B cell (primary cell): ENCODE data around the gene TLR10. TPM values are rescaled to one million over a fixed set of nuclear protein-coding genes. Genes with fewer than 3 reads are reported as not detected.
A peak's percentile ranks its signal among the peaks of the same experiment; 100 is the strongest.

ENCODE experiments used
- ATAC-seq: fragments of 200-7000 bp; cut with Tn5 transposase; one replicate; pipeline ENCODE4 v1.10.0; 2021; ENCODE audit warnings: low read depth, mild to moderate bottlenecking, moderate number of reproducible peaks, moderate library complexity
- CTCF ChIA-PET: fragments of 350-600 bp; sonication (Branson Sonifier 250); formaldehyde crosslinking; loops from one replicate; lab custom pipeline; 2021; ENCODE audit warnings: antibody characterized with exemption, inconsistent platforms; lab: Charles Lee
- POLR2A ChIA-PET: fragments of 350-600 bp; sonication (Branson Sonifier 250); formaldehyde crosslinking; loops from one replicate; lab custom pipeline; 2021; ENCODE audit warnings: antibody characterized with exemption; lab: Charles Lee
- DNase-seq: peaks from one replicate; pipeline ENCODE4 v3.0.0; 2013
- H2AFZ ChIP-seq: 2 replicates; pipeline ENCODE4 v1.6.1; 2012; ENCODE audit warnings: mild to moderate bottlenecking, low read depth, low read length; ENCODE audit not compliant: insufficient read depth, poor library complexity, severe bottlenecking
- H3K27ac ChIP-seq, 2 donors: 1 replicate in 1 of 2; 2 replicates in 1 of 2; pipeline ENCODE4 v1.5.1; 2012 to 2013; ENCODE audit warnings: low read length in 2 of 2, mild to moderate bottlenecking in 2 of 2, moderate library complexity in 1 of 2
- H3K27me3 ChIP-seq, 4 experiments: fragments of 200-600 bp in 1 of 4; sonication (generic) in 1 of 4; replicated peaks in 1 of 4; 1 replicate in 2 of 4; 2 replicates in 2 of 4; pipeline versions ENCODE4 v1.6.1 to v1.7.0; 2013 to 2016; ENCODE audit warnings: low read length in 3 of 4, mild to moderate bottlenecking in 2 of 4, mixed read lengths in 1 of 4, moderate library complexity in 1 of 4; ENCODE audit not compliant: insufficient read depth in 4 of 4, control insufficient read depth in 3 of 4; ENCODE audit errors: control extremely low read depth in 1 of 4
- H3K36me3 ChIP-seq, 2 experiments: replicated peaks in 1 of 2; 1 replicate in 1 of 2; 2 replicates in 1 of 2; pipeline versions ENCODE4 v1.6.1 to v1.7.1; 2013; ENCODE audit warnings: low read length in 1 of 2; ENCODE audit not compliant: insufficient read depth in 2 of 2, control insufficient read depth in 1 of 2; ENCODE audit errors: control extremely low read depth in 1 of 2, extremely low read depth in 1 of 2
- H3K4me1 ChIP-seq, 2 donors: fragments of 200-600 bp in 1 of 2; sonication (generic) in 1 of 2; 1 replicate in 1 of 2; 2 replicates in 1 of 2; pipeline versions ENCODE4 v1.5.1 to v1.6.1; 2013 to 2017; ENCODE audit warnings: low read length in 2 of 2; ENCODE audit not compliant: control insufficient read depth in 2 of 2, insufficient read depth in 2 of 2
- H3K4me2 ChIP-seq: replicated peaks from 2 replicates; pipeline ENCODE3; 2012; ENCODE audit warnings: mild to moderate bottlenecking, low read depth, low read length; ENCODE audit not compliant: poor library complexity, severe bottlenecking
- H3K4me3 ChIP-seq, 5 experiments: fragments of 200-600 bp in 1 of 5; sonication (generic) in 1 of 5; 1 replicate in 3 of 5; 2 replicates in 2 of 5; pipeline versions ENCODE4 v1.5.1 to v1.7.0; 2011 to 2016; ENCODE audit warnings: low read length in 4 of 5, mild to moderate bottlenecking in 4 of 5, low read depth in 2 of 5, control low read depth in 1 of 5, moderate library complexity in 1 of 5; ENCODE audit not compliant: insufficient read depth in 1 of 5; ENCODE audit errors: control extremely low read depth in 1 of 5, extremely low read depth in 1 of 5
- H3K79me2 ChIP-seq: fragments of 200-600 bp; sonication (generic); one replicate; pipeline ENCODE4 v1.6.0; 2016; ENCODE audit warnings: low read length; ENCODE audit not compliant: control insufficient read depth, insufficient read depth
- H3K9ac ChIP-seq: fragments of 200-600 bp; sonication (generic); 2 replicates; pipeline ENCODE4 v1.6.1; 2017; ENCODE audit warnings: mild to moderate bottlenecking, low read length, moderate library complexity
- H3K9me3 ChIP-seq, 3 donors: one replicate each; pipeline versions ENCODE4 v1.6.1 to v1.7.1; 2013; ENCODE audit warnings: low read length in 2 of 3; ENCODE audit not compliant: control insufficient read depth in 2 of 3, insufficient read depth in 1 of 3; ENCODE audit errors: control extremely low read depth in 1 of 3
- H4K20me1 ChIP-seq: 2 replicates; pipeline ENCODE4 v1.6.0; 2012; ENCODE audit warnings: mild to moderate bottlenecking, low read length; ENCODE audit not compliant: insufficient read depth, control insufficient read depth, poor library complexity, severe bottlenecking
- H3K27ac Mint-ChIP-seq: one replicate; pipeline ENCODE4 v1.8.0; 2021; ENCODE audit warnings: mixed read lengths
- H3K27me3 Mint-ChIP-seq: one replicate; pipeline ENCODE4 v1.8.0; 2021; ENCODE audit warnings: mixed read lengths
- H3K4me1 Mint-ChIP-seq: one replicate; pipeline ENCODE4 v1.8.0; 2021; ENCODE audit warnings: mixed read lengths
- H3K4me3 Mint-ChIP-seq: one replicate; pipeline ENCODE4 v1.8.0; 2021; ENCODE audit warnings: mixed read lengths
- H3K9me3 Mint-ChIP-seq: one replicate; pipeline ENCODE4 v1.8.0; 2022; ENCODE audit warnings: mixed read lengths; ENCODE audit not compliant: insufficient read depth
- CTCF ChIP-seq: fragments of 200-600 bp; IDR thresholded peaks from one replicate; pipeline ENCODE4 v1.8.0; 2022; ENCODE audit warnings: antibody characterized with exemption, mild to moderate bottlenecking
- EZH2 ChIP-seq: IDR thresholded peaks from 2 replicates; pipeline ENCODE4 v1.6.1; 2012; ENCODE audit warnings: borderline replicate concordance, low read depth, mild to moderate bottlenecking, moderate library complexity, low read length; ENCODE audit not compliant: insufficient read depth, poor library complexity, severe bottlenecking
- WGBS: methylation state at CpG from one replicate; pipeline ENCODE4 v1.1.5; 2013; ENCODE audit warnings: missing lambda C conversion rate; ENCODE audit not compliant: insufficient coverage; 5-methylcytosine and 5-hydroxymethylcytosine counted together
- intact Hi-C: fragments of 100-400 bp; cut with micrococcal nuclease; formaldehyde crosslinking; loops from one replicate; pipeline ENCODE4 v1.10.0; 2022
- polyA plus RNA-seq: library from polyadenylated mRNA; depleted of rRNA; stranded (reverse); fragments of >200 nt; gene quantifications from 2 replicates; pipeline ENCODE4 v1.2.3, GENCODE V29; 2012
- total RNA-seq, 2 donors: library from RNA; stranded (reverse); fragments of 120-200 nt in 1 of 2; gene quantifications; 1 replicate in 1 of 2; 2 replicates in 1 of 2; pipeline versions ENCODE4 v1.2.3 to v1.2.4, GENCODE V29; 2013 to 2022

TLR10 gene
- total and polyA plus RNA-seq, 2 donors (not counting 1 experiment from before 2014, with no cell fraction given) = 48.0 to 51.5 TPM

DNA sequence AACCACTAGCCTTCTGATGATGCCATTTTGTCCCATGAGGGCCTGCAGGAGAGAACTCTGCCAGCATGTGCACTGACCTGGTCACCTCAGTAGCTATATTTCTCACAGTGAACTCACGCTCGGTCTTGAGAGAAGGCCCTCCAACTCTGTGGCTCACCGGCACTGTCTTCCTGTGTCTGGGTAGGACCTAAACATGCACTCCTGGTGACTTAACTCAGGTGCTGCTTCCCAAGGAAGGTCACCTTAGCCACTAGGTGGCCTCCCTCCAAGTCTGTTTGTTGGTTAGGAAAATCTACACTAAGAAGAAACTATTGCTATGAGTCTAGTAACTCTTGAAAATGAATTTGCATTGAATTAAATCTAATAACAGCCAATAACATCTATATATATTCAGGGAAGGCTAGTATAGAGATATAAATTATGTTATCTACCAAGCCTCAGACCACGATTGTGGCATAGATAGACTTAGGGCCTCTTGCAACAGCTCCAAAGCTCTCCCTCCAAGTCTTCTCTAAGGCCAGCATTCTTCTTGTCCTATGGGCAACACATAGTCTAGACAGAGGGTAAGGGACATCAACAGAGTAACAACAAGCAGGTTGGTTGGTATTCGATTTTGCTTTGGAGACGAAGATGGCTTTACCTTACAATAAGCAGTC is 24.7 kb downstream of the TLR10 start:
- WGBS = 77% methylated on average over 3 of the region's 6 CpGs
- no peaks in the 10 kb centered on the region for H3K27me3 ChIP-seq
- H3K9ac ChIP-seq = no peak overlapping the region
- no peak for TF ChIP-seq CTCF
- TF ChIP-seq EZH2 = no peak
- peaks cover 17% of the 10 kb centered on the region for H3K79me2 ChIP-seq
- intact Hi-C loops = no loop called here
- Mint-ChIP-seq H3K27me3 (no peaks in the 10 kb centered on the region), H3K27ac (peak overlapping the region; percentile 23), H3K4me1 (peaks cover 48% of the 10 kb centered on the region), H3K9me3 (no peaks in the 10 kb centered on the region), H3K4me3 (no peak overlapping the region)
- H3K36me3 ChIP-seq = no peaks in the 10 kb centered on the region
- no peak overlapping the region for H3K4me3 ChIP-seq
- peaks cover 47 to 58% of the 10 kb centered on the region in 2 donors for H3K4me1 ChIP-seq
- ChIA-PET CTCF (interaction anchor here (0.6 to 19.2 kb wide), 30 partner anchors 12 to 689 kb away, joined by 3 to 620 read pairs (median 12); partner anchors contain the start of genes FAM114A1, TLR1, TLR10 and TLR6), POLR2A (interaction anchor here (1.4 kb wide), 1 partner anchor 24 kb away, joined by 5 read pairs; no protein-coding TSS in a partner anchor)
- H3K27ac ChIP-seq = no peak overlapping the region
- peaks cover 0 to 5% (median 0%) of the 10 kb centered on the region in 3 donors for H3K9me3 ChIP-seq
- peak overlapping the region; percentile 17 for H2AFZ ChIP-seq
- H3K4me2 ChIP-seq = no peak overlapping the region
- no peak for ATAC-seq
- peak; percentile 32 for DNase-seq
- no peaks in the 10 kb centered on the region for H4K20me1 ChIP-seq
